ENCODE results near the gene FEM1C.
A peak's percentile ranks its signal among the peaks of the same experiment; 100 is the strongest.

Gene FEM1C

GRCh38 chr5:115544436-115545350 lies at the start of gene FEM1C:
Gene FEM1C (minus strand): TSS chr5:115544775. CDS start chr5:115543493, 1,282 bp downstream.
- DNase-seq (ENCODE audit: low read depth in 2 of 3, low spot score in 1 of 3): peak; percentile 96 to 98 (median 98)

DNA sequence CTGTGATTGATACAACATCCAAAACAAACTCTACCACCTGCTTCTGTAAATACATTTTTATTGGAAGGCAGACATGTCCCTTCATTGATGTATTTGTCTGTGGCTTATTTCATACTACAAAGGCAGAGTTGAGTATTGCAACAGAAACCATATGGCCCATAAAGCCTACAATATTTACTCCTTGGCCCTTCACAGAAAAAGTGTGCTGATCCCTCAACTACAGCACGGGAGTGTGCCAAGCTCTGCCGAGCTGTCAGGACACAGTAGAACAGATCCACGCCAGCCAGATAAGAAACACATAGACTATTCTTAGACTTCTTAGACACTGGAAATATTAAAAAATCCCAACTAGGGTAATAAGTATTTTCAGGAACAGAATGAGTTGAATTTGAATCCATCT lies 44.5 kb upstream of the FEM1C start:
- DNase-seq (ENCODE audit: low read depth in 2 of 3, low spot score in 1 of 3): no peak

- DNase-seq (ENCODE audit: low read depth in 2 of 3, low spot score in 1 of 3): no peak
Measured at GRCh38 chr5:115588640-115589039, 44.1 kb upstream of the FEM1C start.

- no peak for DNase-seq (ENCODE audit: low read depth in 2 of 3, low spot score in 1 of 3)
Measured at GRCh38 chr5:115586525-115587146, 42.1 kb upstream of the FEM1C start.

DNA sequence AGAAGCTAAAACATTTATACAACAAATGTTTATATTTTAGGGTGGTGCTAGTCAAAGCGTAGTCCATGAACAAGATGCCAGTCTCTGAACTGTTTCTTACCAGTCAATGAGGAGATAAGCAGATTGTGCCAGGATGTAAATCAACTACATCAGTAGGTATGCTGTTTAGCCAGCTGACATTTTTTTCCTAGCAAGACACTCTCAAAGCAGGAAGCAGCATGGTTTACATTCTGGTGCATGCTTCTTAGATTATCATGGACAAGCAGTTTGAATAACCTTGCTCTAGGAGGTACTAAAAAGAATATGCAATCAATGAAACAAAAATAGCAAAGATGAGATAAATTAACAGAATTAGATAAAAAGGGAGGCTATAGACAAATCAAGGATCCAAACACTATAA lies 40.7 kb upstream of the FEM1C start:
- DNase-seq (ENCODE audit: low read depth in 2 of 3, low spot score in 1 of 3): no peak

GRCh38 chr5:115584501-115584900 lies 39.9 kb upstream of the FEM1C start:
- no peak for DNase-seq (ENCODE audit: low read depth in 2 of 3, low spot score in 1 of 3)

GRCh38 chr5:115583474-115583873 lies 38.9 kb upstream of the FEM1C start:
- no peak for DNase-seq (ENCODE audit: low read depth in 2 of 3, low spot score in 1 of 3)

DNA sequence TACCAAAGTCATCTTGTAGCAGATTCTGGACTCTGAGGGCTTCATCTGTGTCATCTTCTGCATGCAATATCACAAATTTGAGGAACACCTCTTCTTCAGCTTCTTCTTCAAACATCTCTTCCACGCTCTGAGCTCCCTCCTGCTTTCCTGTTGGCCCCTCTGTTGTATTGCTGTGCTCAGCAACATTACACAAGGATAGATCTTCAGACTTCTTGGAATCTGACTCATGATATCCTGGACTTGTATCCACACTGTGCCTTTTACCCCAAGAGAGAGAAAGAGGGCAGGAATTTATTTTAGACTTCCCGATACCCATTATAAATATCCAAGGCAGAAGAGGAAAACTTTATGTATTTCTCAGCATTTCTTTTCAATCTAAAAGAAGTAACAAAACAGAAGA lies 36.4 kb upstream of the FEM1C start:
- no peak for DNase-seq (ENCODE audit: low read depth in 2 of 3, low spot score in 1 of 3)

DNA sequence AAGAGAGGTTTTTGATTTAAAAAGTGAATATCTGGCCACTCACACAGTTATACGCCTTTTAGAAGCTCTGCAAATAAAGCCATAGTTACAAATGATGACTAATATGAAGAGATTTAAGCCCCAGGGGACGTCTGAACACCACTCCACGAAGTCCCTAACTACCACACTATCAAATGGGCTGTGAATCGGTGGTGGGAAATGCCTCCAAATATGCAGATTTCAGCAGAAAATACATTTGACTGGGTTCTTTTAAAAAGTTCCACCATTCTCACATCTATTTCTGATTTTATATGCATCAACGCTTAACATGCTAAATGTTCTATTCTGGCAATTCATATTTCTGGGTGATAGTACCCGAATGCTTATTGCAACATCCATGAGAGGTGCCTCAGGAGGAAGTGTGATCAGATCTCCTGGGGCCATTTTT lies 35.2 kb upstream of the FEM1C start:
- no peak for DNase-seq (ENCODE audit: low read depth in 2 of 3, low spot score in 1 of 3)

DNA sequence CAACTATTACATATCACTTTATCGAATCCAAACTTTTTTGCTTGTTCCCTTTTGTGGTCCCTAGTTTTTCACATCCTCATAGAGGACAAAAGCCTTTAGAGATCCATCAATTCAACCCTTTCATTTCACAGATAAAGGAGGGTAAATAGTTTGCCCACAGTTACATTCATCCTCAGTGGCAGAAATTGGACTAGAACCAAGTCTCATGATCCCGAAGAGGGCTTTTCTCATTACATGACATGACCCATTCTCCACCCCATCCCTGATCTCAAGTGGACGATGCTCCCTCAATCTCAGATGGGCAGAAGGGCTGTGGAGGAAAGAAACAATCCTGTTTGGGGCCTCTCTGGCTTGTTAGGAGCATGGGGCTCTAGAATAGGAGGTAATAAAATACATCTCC lies 34.6 kb upstream of the FEM1C start:
- no peak for DNase-seq (ENCODE audit: low read depth in 2 of 3, low spot score in 1 of 3)

DNA sequence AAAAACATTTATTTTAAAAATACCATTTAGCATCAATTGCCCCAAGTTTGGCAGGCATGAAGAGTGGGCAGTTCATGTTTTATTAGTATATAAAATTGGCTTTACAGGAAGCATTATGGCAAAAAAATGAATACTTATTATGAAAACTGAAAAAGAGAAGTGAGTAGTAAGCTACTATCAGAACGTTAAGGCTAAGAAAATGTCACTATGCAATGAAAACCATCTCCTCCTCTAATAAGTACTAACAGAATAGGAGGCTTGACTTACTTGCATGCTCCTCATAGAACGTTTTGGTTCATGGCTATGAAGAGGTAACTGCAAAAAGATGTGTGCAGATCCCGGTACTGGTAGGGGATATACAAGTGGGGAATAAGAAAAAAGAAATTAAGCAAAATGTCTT lies 34.1 kb upstream of the FEM1C start:
- DNase-seq (ENCODE audit: low read depth in 2 of 3, low spot score in 1 of 3): no peak

DNA sequence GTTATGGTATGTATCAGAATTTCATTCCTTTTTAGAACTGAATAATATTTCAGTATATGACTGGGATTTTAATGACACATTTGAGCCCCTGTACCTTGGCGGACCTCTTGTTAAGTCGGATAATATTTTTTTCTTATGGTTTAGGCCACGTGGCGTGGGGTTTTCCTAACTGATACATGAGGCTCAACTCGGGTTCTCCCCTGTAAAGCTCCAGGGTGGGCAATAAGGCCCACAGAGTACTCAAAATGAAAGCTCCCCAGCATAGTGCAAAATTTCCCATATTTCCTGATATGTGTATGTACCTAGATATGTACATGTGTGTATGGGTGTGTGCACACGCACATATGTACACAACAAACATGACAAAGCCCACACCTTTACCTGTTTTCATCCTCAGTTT lies 33.2 kb upstream of the FEM1C start:
- DNase-seq (ENCODE audit: low read depth in 2 of 3, low spot score in 1 of 3): no peak

- no peak for DNase-seq (ENCODE audit: low read depth in 2 of 3, low spot score in 1 of 3)
Measured at GRCh38 chr5:115577329-115577728, 32.8 kb upstream of the FEM1C start.

DNA sequence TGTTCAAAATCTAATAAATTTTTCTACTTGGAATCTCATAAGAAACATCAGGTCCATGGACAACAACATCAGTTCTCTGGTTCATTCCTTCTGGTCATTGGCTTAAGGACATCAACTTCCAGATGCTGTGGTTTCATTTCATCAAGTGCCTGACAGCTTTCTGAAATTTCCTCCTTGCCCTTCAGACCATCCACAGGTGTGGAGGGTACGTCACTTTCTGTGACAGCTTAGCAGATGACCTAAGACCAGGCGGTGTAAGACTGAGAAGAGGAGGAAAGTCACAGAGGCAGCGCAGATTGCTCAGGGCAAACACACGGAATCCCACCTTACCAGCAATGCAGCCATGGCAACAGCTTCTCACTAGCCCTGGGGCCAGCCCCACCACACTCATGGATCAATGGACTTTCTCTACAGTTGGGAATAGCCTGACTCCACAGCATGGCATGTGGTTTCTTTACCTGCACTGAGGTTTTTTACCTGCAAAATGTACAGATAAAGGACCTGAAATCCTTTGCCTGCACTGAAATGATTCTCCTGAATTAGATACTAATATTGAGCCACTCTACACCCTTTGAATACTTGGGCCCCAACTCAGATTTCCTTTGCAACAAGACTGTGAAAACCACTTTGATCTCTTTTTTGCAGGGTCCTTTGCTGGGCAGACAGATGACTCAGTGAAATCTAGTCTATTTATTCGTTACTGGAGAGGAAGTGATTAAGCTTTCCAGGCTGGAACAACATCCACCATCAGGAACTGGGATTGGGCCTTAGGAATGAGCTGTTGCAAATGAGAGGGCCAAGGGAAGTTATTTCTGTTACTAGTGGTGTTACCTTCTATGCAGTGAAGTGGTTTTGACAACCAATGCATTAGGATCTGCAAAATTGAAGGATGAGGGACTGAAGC lies 30.8 kb upstream of the FEM1C start:
- no peak for DNase-seq (ENCODE audit: low read depth in 2 of 3, low spot score in 1 of 3)

DNA sequence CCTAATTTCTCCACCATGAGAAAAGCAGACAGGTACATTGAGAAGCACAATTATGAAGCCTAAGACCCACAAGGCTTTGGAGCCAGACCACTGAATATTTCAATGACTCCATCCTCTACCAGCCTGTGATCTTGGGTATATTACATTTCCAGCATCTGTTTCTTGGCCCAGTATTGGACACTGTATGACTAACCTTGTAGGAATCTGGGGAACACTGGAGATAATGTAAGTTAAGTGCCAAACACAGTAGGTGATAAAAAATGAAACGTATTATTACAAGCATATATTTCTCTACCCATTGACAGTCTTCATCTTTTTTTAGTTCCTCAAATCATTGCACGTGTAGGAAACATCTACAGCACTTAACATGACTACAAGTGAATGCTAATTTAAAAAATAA lies 28.6 kb upstream of the FEM1C start:
- DNase-seq (ENCODE audit: low read depth in 2 of 3, low spot score in 1 of 3): no peak

DNA sequence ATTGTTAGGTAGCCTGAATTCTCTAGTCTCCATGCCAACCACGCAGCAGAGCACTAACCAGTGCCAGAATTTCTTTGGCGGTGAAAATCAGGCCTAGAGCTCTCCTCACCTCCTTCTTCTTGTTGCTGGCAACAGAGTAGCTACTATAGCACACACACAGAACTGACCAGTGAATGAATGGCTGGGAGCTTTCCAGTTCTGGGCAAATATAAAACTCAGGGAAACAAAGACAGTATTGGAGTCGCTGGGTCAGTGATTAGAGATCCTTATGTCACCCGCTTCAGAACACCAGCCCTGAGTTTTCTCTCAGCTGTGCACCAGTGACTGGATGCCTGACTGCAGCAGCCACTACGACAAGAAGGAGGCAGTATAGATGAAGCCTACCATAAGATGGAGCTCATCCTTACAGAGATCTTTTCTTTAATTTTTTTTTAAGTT lies 26.9 kb upstream of the FEM1C start:
- DNase-seq (ENCODE audit: low read depth in 2 of 3, low spot score in 1 of 3): no peak

- DNase-seq (ENCODE audit: low read depth in 2 of 3, low spot score in 1 of 3): no peak
Measured at GRCh38 chr5:115568668-115569067, 24.1 kb upstream of the FEM1C start.

DNA sequence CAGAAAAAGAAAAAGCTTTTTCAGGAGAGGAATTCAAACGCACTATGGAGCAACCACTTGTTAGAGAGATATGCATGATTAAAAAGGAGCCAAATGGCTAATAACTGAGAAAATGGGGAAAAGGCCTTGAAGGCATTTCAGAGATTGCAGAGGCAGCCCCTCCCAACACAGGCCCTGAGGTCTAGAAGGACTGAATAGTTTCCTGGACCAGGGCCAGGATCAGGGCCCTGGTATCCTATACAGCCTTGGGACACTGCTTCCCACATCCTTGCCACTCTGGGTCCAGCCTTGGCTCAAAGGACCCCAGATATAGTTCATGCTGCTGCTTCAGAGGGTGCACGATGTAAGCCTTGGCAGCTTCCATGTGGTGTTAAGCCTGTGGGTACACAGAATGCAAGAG lies 20.7 kb upstream of the FEM1C start:
- DNase-seq (ENCODE audit: low read depth in 2 of 3, low spot score in 1 of 3): no peak

DNA sequence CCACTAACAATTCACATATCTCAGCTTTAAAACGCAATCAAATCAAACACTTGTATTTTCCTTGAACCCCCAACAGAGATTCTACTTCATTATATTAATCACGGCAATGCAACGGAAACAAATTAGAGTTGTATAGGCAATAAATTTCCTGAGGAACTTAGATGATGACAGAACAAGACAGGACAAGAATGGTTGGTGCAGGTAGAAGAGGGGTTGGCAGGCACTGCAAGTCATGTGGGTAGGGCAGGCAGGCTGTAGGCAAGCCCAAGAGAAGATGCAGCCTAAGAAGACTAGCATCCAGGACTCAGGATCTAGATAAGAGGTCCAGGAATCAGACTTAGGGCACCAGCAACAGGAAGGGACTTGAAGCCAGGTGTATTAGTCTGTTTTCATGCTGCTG lies 16.6 kb upstream of the FEM1C start:
- DNase-seq (ENCODE audit: low read depth in 2 of 3, low spot score in 1 of 3): no peak

GRCh38 chr5:115559524-115559923 lies 14.9 kb upstream of the FEM1C start:
- DNase-seq (ENCODE audit: low read depth in 2 of 3, low spot score in 1 of 3): no peak

DNA sequence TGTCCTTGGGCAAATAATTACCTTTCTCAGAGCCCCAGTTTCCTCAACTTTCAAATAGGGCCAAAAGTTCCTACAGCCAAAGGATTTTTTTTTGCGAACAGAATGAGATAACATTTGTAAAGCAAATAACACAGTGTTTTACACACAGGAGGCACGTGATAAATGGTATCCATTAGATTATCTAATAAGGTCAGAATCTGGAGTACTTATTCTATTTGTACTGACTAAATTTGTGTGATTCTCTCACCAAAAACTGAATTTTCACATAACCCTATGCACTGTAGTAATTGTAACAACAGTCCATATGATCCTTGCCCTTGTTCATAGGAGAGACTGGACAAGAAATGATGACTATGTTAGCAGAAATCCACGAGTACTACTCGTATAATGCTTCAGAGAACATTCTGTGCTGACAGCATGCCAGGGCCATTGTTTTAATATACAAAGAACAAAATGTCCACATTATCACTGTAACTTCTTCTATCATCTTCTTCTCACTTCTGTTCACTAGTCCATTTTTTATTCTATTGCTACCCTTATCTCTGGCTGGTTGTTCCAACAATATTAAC lies 13.9 kb upstream of the FEM1C start:
- no peak for DNase-seq (ENCODE audit: low read depth in 2 of 3, low spot score in 1 of 3)

All from stimulated activated CD4-positive, alpha-beta T cell treated with anti-CD3 and anti-CD28 coated beads, Interleukin-12 subunit alpha, Interleukin-12 subunit beta, amount 100 ng/mL, for 48 hours (primary cell).